ENCODE data around the gene CACNB4.

DNA sequence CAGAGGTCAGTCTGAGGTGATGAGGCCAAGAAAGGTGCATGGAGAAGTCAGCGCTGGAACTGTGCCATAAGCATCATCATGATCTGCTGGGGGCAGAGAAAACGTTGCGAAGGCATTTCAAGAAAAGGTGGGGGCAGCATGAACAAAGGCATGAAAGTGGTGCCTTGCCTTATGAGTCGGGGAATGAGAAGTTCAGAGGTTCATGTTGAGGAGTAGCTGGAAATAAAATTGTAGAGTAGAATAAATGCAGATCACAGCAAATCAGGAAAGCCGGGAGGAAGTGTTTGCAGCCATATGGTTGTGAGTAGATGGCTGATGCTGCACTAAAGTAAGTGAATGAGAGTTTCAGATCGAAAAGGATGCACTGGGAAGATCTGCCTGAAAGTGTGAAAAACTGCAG, 198.5 kb downstream of the CACNB4 start:
- TF ChIP-seq, protein P1, sequence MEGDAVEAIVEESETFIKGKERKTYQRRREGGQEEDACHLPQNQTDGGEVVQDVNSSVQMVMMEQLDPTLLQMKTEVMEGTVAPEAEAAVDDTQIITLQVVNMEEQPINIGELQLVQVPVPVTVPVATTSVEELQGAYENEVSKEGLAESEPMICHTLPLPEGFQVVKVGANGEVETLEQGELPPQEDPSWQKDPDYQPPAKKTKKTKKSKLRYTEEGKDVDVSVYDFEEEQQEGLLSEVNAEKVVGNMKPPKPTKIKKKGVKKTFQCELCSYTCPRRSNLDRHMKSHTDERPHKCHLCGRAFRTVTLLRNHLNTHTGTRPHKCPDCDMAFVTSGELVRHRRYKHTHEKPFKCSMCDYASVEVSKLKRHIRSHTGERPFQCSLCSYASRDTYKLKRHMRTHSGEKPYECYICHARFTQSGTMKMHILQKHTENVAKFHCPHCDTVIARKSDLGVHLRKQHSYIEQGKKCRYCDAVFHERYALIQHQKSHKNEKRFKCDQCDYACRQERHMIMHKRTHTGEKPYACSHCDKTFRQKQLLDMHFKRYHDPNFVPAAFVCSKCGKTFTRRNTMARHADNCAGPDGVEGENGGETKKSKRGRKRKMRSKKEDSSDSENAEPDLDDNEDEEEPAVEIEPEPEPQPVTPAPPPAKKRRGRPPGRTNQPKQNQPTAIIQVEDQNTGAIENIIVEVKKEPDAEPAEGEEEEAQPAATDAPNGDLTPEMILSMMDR (IDR thresholded peaks at IDR 0.05): no peak
- TF ChIP-seq POLR2AphosphoS5 (IDR thresholded peaks at IDR 0.05) (no peak), POLR2A (IDR thresholded peaks at IDR 0.05) (no peak)

Data from prostate gland (tissue), 2 donors.